ENCODE measurements around the gene SELENOV.

SELENOV gene

GRCh38 chr19:39506598-39506943, 8.4 kb upstream of the SELENOV start (continued):
- TF ChIP-seq ELK4 (IDR thresholded peaks at IDR 0.05; ENCODE audit: borderline replicate concordance, low read depth, low read length), result no peak
- TF ChIP-seq, protein P1, sequence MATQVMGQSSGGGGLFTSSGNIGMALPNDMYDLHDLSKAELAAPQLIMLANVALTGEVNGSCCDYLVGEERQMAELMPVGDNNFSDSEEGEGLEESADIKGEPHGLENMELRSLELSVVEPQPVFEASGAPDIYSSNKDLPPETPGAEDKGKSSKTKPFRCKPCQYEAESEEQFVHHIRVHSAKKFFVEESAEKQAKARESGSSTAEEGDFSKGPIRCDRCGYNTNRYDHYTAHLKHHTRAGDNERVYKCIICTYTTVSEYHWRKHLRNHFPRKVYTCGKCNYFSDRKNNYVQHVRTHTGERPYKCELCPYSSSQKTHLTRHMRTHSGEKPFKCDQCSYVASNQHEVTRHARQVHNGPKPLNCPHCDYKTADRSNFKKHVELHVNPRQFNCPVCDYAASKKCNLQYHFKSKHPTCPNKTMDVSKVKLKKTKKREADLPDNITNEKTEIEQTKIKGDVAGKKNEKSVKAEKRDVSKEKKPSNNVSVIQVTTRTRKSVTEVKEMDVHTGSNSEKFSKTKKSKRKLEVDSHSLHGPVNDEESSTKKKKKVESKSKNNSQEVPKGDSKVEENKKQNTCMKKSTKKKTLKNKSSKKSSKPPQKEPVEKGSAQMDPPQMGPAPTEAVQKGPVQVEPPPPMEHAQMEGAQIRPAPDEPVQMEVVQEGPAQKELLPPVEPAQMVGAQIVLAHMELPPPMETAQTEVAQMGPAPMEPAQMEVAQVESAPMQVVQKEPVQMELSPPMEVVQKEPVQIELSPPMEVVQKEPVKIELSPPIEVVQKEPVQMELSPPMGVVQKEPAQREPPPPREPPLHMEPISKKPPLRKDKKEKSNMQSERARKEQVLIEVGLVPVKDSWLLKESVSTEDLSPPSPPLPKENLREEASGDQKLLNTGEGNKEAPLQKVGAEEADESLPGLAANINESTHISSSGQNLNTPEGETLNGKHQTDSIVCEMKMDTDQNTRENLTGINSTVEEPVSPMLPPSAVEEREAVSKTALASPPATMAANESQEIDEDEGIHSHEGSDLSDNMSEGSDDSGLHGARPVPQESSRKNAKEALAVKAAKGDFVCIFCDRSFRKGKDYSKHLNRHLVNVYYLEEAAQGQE (tag by site-specific recombination; IDR thresholded peaks at IDR 0.05), result peak; percentile 37; the same call in 1 of the 2 replicates
- no peak for TF ChIP-seq ZNF843 (tag by site-specific recombination; IDR thresholded peaks at IDR 0.05)
- no peak for TF ChIP-seq ZNF585B (tag by site-specific recombination; IDR thresholded peaks at IDR 0.05)
- TF ChIP-seq ZNF169 (tag by site-specific recombination; IDR thresholded peaks at IDR 0.05), result 0 out of 2 replicates have a peak, but pooled peaks have one; percentile 17
- TF ChIP-seq ZBTB20 (tag by site-specific recombination; IDR thresholded peaks at IDR 0.05), result 0 out of 2 replicates have a peak, but pooled peaks have one; percentile 30
- no peak for TF ChIP-seq GFI1B (tag by site-specific recombination; IDR thresholded peaks at IDR 0.05)
- TF ChIP-seq GLIS1 (tag by site-specific recombination; IDR thresholded peaks at IDR 0.05), result no peak
- peak; percentile 25; the same call in 1 of the 2 replicates for TF ChIP-seq ZBTB17 (tag by site-specific recombination; IDR thresholded peaks at IDR 0.05)
- no peak for TF ChIP-seq ZNF404 (tag by site-specific recombination; IDR thresholded peaks at IDR 0.05)
- TF ChIP-seq ZNF654 (tag by site-specific recombination; IDR thresholded peaks at IDR 0.05; ENCODE audit: low read depth), result no peak
- TF ChIP-seq SP3 (tag by site-specific recombination; IDR thresholded peaks at IDR 0.05), result no peak; the same call in 1 of the 2 replicates
- TF ChIP-seq ZNF785 (tag by site-specific recombination; IDR thresholded peaks at IDR 0.05), result peak; percentile 53
- no peak for TF ChIP-seq PRDM10 (tag by site-specific recombination; IDR thresholded peaks at IDR 0.05)
- TF ChIP-seq, protein P2, sequence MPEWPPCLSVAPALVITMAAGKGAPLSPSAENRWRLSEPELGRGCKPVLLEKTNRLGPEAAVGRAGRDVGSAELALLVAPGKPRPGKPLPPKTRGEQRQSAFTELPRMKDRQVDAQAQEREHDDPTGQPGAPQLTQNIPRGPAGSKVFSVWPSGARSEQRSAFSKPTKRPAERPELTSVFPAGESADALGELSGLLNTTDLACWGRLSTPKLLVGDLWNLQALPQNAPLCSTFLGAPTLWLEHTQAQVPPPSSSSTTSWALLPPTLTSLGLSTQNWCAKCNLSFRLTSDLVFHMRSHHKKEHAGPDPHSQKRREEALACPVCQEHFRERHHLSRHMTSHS (tag by site-specific recombination; IDR thresholded peaks at IDR 0.05), result 0 out of 2 replicates have a peak, but pooled peaks have one; percentile 53
- TF ChIP-seq KLF9 (tag by site-specific recombination; IDR thresholded peaks at IDR 0.05; ENCODE audit: low read depth), result no peak
- TF ChIP-seq SP7 (tag by site-specific recombination; IDR thresholded peaks at IDR 0.05), result no peak
- TF ChIP-seq ZNF2 (tag by site-specific recombination; IDR thresholded peaks at IDR 0.05), result peak; percentile 15; the same call in 1 of the 2 replicates
- no peak for TF ChIP-seq ZNF626 (tag by site-specific recombination; IDR thresholded peaks at IDR 0.05)
- no peak for TF ChIP-seq ZNF660 (tag by site-specific recombination; IDR thresholded peaks at IDR 0.05)
- 0 out of 2 replicates have a peak, but pooled peaks have one; percentile 25 for TF ChIP-seq KLF16 (tag by site-specific recombination; IDR thresholded peaks at IDR 0.05)
- TF ChIP-seq, protein P3, sequence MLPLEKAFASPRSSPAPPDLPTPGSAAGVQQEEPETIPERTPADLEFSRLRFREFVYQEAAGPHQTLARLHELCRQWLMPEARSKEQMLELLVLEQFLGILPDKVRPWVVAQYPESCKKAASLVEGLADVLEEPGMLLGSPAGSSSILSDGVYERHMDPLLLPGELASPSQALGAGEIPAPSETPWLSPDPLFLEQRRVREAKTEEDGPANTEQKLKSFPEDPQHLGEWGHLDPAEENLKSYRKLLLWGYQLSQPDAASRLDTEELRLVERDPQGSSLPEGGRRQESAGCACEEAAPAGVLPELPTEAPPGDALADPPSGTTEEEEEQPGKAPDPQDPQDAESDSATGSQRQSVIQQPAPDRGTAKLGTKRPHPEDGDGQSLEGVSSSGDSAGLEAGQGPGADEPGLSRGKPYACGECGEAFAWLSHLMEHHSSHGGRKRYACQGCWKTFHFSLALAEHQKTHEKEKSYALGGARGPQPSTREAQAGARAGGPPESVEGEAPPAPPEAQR (tag by site-specific recombination; IDR thresholded peaks at IDR 0.05), result no peak
- no peak for TF ChIP-seq ZNF132 (tag by site-specific recombination; IDR thresholded peaks at IDR 0.05; ENCODE audit: borderline replicate concordance)
- no peak for TF ChIP-seq ZNF114 (tag by site-specific recombination; IDR thresholded peaks at IDR 0.05)
- no peak for TF ChIP-seq FEZF1 (tag by site-specific recombination; IDR thresholded peaks at IDR 0.05)
- TF ChIP-seq ZNF530 (tag by site-specific recombination; IDR thresholded peaks at IDR 0.05; ENCODE audit: low read depth), result 0 out of 2 replicates have a peak, but pooled peaks have one; percentile 6
- TF ChIP-seq ZFP37 (tag by site-specific recombination; IDR thresholded peaks at IDR 0.05), result no peak
- peak; percentile 50; the same call in 1 of the 2 replicates for TF ChIP-seq KLF7 (tag by site-specific recombination; IDR thresholded peaks at IDR 0.05; ENCODE audit: borderline replicate concordance)
- 0 out of 2 replicates have a peak, but pooled peaks have one; percentile 21 for TF ChIP-seq ZBTB21 (tag by site-specific recombination; IDR thresholded peaks at IDR 0.05)
- no peak for TF ChIP-seq ZNF48 (tag by site-specific recombination; IDR thresholded peaks at IDR 0.05)
